VCaP (cell line): ENCODE measurements around the gene AURKB.
A peak's percentile ranks its signal among the peaks of the same experiment; 100 is the strongest.
"Not testable (repeated sequence)": the region's sequence is repeated elsewhere in the genome, so short reads cannot be mapped to it uniquely, and the experiment has no call there.

ENCODE experiments used
- H3K27ac ChIP-seq: fragments of 450-650 bp; 2 replicates; pipeline ENCODE4 v1.5.1; 2017
- TF ChIP-seq, protein P1 (sequence below): fragments of 450-650 bp; conservative IDR thresholded peaks from 2 replicates; pipeline ENCODE4 v1.5.1; 2017; ENCODE audit warnings: mild to moderate bottlenecking, moderate library complexity

The AURKB gene

GRCh38 chr17:8209907-8210760, at the start of gene AURKB:
Gene AURKB (minus strand): TSS chr17:8210575. CDS start chr17:8210224, 351 bp downstream.
- TF ChIP-seq, protein P1, sequence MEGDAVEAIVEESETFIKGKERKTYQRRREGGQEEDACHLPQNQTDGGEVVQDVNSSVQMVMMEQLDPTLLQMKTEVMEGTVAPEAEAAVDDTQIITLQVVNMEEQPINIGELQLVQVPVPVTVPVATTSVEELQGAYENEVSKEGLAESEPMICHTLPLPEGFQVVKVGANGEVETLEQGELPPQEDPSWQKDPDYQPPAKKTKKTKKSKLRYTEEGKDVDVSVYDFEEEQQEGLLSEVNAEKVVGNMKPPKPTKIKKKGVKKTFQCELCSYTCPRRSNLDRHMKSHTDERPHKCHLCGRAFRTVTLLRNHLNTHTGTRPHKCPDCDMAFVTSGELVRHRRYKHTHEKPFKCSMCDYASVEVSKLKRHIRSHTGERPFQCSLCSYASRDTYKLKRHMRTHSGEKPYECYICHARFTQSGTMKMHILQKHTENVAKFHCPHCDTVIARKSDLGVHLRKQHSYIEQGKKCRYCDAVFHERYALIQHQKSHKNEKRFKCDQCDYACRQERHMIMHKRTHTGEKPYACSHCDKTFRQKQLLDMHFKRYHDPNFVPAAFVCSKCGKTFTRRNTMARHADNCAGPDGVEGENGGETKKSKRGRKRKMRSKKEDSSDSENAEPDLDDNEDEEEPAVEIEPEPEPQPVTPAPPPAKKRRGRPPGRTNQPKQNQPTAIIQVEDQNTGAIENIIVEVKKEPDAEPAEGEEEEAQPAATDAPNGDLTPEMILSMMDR: no peak
- peak within 1 kb of the TSS; percentile 60 for H3K27ac ChIP-seq

DNA sequence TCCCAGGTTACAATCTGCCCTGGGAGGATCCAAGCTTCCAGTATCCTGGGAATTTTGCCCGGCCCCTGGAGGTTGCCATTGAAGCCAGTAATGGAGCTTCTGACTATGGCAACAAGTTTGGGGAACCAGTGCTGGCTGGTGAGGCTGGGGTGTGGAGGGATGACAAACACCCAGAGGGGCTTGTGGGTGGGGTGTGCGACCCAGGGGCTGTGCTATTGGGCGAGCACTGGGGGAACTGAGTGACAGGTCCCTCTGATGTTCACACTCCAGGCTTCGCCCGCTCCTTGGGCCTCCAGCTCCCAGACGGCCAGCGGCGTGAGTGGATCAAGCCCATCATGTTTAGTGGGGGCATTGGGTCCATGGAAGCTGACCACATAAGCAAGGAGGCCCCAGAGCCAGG, 47.4 kb upstream of the AURKB start:
- TF ChIP-seq, protein P1: no peak
- no peak overlapping the region for H3K27ac ChIP-seq

GRCh38 chr17:8256691-8257090, 46.3 kb upstream of the AURKB start:
- H3K27ac ChIP-seq: no peak overlapping the region
- TF ChIP-seq, protein P1: no peak

GRCh38 chr17:8256291-8256690, 45.9 kb upstream of the AURKB start:
- TF ChIP-seq, protein P1: no peak
- no peak overlapping the region for H3K27ac ChIP-seq

DNA sequence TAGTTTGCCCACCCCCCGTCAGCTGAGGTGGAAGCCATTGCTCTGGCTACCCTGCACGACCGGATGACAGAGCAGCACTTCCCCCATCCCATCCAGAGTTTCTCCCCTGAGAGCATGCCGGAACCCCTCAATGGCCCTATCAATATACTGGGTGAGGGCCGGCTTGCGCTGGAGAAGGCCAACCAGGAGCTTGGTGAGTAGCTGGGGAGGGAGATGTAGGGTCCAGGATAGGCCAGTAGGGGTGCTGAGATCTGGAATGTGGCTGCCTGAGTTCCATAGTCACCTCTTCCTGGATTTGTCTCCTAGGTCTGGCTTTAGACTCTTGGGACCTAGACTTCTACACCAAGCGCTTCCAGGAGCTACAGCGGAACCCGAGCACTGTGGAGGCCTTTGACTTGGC, 45.1 kb upstream of the AURKB start:
- no peak overlapping the region for H3K27ac ChIP-seq
- TF ChIP-seq, protein P1: no peak

DNA sequence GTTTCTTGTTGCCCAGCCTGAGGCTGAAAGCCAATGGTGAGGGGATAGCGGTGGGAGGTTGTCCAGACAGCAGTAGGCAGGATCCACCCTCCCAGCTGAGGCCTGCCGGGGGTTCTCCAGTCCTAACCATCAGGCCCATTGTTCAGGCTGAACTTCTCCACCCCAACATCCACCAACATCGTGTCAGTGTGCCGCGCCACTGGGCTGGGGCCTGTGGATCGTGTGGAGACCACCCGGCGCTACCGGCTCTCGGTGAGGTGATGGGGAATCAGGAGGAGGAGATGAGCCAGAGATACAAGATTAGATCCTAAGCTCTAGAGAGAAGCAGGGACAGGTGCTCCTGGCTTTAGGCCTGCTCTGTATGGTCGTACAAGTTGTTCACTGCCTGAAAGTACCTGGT, 44.5 kb upstream of the AURKB start:
- TF ChIP-seq, protein P1: no peak
- no peak overlapping the region for H3K27ac ChIP-seq

DNA sequence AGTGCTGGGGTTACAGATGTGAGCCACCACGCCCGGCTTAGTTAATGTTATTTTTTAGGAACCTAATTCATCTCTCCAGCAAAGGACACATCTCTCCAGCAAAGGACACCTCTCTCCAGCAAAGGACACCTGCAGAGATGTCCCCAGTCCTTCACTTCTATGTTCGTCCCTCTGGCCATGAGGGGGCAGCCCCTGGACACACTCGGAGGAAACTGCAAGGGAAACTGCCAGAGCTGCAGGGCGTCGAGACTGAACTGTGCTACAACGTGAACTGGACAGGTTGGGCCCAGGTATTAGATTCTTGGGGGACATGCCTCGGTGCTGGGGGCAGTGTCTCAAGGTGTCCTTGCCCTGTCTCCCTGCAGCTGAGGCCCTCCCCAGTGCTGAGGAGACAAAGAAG, 43.4 kb upstream of the AURKB start:
- TF ChIP-seq, protein P1: peak; percentile 73
- H3K27ac ChIP-seq: no peak overlapping the region

DNA sequence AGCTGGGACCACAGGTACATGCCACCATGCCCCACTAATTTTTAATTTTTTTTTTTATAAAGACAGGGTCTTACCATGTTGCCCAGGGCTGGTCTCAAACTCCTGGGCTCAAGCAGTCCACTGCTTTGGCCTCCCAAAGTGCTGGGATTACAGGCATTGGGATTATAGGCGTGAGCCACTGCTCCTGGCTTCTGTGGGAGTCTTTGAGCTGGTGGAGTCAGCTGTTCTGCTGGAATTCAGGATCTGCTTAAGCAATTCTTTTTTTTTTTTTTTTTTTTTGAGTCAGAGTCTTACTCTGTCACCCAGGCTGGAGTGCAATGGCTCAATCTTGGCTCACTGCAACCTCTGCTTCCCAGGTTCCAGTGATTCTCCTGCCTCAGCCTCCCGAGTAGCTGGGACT, 41.0 kb upstream of the AURKB start:
- H3K27ac ChIP-seq: not testable (repeated sequence)
